HG02938 (cell line): ENCODE results near the gene OR52M1.

Experiments
- ATAC-seq: cut with Tn5 transposase; IDR thresholded peaks from one replicate; pipeline ENCODE4 v1.9.1; 2021; ENCODE audit warnings: mild to moderate bottlenecking, moderate library complexity; ENCODE audit not compliant: unreplicated experiment

Gene OR52M1

DNA sequence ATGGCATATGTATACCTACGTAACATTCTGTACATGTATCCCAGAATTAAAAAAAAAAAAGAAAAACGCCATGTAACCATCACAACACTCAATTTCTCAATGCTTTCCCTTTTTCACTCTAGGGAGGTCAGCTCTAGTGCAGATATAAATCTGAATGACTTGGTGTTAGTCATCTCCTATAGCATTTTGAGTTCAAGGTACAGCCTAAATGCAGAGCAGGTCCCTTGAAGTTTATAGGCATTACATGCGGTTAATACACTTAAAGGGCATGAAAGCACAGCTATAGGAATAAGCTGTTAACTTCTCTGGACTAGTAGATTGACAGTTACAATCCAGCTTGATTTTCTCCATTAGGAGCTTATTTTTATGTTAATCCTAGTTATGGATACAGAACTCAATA, 20.4 kb downstream of the OR52M1 start:
- ATAC-seq = no peak

DNA sequence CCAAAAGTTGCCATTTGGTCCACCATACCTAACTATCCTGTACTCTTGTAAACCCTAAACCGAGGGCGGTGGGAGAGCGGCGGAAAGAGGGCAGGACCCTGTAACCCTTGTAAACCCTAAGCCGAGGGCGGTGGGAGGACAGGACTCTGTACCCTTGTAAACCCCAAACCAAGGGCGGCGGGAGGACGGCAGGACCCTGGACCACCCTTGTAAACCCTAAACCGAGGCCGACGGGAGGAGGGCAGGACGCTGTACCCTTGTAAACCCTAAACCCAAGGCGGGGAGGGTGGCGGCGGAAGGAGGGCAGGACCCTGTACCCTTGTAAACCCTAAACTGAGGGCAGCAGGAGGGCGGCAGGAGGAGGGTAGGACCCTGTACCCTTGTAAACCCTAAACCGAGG, 24.1 kb downstream of the OR52M1 start:
- no peak for ATAC-seq

DNA sequence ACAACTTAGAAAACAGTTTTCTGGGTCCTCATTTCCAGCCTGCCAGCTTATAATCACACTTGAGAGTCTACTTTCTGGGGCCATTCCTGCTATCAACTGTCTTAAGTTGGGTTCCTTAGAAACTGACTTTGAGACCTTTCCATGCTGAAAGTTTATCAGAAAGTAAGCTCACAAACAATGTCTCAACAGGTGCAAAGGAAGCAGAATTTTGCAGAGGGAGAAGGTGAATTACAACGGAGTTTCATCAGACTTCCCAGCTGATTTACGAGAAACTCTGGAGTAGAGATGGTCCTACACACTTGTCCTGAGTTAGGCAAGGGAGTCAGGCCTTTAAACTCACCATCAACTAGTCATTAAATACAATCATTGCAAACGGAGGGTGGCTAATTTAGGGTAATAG, 31.9 kb downstream of the OR52M1 start:
- ATAC-seq = no peak

GRCh38 chr11:4577761-4578160, 32.8 kb downstream of the OR52M1 start:
- no peak for ATAC-seq

- no peak for ATAC-seq
These were observed 33.6 kb downstream of the OR52M1 start for GRCh38 chr11:4578624-4579023.

DNA sequence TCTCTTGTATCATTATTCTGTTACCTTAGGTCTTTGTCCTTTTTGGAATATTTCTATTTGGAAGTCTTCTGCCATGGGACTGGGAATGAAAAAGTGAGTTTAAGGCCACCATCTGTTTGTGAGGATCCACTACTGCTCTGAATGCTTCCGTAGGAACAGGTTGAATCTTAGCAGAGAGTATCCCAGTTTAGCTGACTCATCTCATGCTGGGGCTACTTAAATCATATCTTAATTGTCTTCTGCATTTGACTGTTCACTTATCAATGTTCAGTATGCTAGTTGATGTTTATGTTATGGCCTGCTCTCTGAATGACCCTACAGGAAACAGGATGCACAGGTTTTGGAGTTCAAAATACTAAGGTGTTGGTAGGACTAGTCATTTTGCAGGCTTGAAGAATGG, 35.1 kb downstream of the OR52M1 start:
- ATAC-seq = no peak

- no peak for ATAC-seq
These were observed 36.5 kb downstream of the OR52M1 start, which contains the start of gene OR52I2 for GRCh38 chr11:4581443-4581842. Gene OR52I2, plus strand, starts transcription at chr11:4581743.

DNA sequence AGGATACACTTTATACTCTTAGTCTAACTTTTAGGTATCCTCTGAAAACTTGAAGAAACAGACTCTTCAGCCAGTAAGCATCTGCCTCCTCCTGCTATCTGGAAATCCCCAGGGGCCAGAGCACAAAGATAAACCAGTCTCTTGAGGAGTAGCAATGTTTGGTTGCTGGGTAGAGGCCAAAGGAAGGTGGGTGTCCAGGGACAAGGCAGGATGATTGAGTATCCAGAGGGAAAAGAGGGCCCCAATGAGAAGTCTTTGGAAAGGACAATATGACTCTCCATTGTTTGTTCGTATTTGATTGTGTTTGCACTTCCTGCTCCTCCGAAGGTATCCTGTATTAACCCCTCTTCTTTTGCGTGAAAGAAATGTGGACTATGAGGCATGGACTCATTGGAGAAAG, 44.0 kb downstream of the OR52M1 start:
- ATAC-seq = no peak

DNA sequence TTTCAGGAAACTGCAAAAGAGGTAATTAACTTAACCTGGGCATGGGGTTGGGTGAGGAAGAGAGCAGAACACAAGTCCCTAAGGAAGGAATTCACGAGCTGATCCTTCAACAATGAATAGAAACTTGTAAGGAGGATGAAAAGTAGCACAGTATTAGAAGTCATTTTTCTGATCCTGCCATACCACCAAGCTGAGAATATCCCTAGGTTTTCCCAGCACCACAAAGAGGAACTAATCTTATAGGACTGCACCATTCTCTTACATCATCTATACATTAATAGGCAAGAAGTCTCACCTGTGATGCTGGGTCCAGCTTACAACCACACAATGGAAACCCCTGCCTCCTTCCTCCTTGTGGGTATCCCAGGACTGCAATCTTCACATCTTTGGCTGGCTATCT, 48.7 kb downstream of the OR52M1 start, which contains the start of gene OR52I1:
TSS of gene OR52I1 (plus strand) at position 301 of the 400 bp plus-strand sequence. CDS start at position 301, 0 bp downstream.
- no peak for ATAC-seq
